ENCODE data around the gene LMX1B.

DNA sequence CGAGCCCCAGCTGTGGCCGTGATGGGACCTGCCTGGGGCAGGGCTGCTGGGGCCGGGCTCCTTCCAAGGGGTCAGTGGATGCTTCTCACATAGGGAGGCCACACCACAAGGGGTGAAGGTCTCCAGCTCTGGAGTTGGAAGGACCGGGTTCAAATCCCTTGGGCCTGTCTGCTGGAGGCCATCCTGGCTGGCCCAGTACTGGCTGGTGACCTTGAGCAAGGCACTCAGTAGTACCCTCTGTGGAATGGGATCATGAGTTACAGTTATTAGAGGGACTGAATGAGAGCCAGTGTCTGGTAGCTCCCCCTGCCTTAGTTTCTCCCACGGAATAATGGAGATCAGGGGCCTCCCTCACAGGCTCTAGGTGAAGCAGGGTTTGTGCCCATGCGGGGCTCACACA, 58.3 kb downstream of the LMX1B start:
- TF ChIP-seq, protein P1, sequence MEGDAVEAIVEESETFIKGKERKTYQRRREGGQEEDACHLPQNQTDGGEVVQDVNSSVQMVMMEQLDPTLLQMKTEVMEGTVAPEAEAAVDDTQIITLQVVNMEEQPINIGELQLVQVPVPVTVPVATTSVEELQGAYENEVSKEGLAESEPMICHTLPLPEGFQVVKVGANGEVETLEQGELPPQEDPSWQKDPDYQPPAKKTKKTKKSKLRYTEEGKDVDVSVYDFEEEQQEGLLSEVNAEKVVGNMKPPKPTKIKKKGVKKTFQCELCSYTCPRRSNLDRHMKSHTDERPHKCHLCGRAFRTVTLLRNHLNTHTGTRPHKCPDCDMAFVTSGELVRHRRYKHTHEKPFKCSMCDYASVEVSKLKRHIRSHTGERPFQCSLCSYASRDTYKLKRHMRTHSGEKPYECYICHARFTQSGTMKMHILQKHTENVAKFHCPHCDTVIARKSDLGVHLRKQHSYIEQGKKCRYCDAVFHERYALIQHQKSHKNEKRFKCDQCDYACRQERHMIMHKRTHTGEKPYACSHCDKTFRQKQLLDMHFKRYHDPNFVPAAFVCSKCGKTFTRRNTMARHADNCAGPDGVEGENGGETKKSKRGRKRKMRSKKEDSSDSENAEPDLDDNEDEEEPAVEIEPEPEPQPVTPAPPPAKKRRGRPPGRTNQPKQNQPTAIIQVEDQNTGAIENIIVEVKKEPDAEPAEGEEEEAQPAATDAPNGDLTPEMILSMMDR (IDR thresholded peaks at IDR 0.05 in 8 of 11, conservative IDR thresholded peaks at IDR 0.05 in 3 of 11): no peak
- no peak for TF ChIP-seq POLR2AphosphoS5 (IDR thresholded peaks at IDR 0.05)
- TF ChIP-seq POLR2A (IDR thresholded peaks at IDR 0.05): no peak

Measured in spleen (tissue), 7 donors.